IPS-18c (cell line): Measurements from ENCODE around the gene CAMKK2.
"Not testable (repeated sequence)": the region's sequence is repeated elsewhere in the genome, so short reads cannot be mapped to it uniquely, and the experiment has no call there.

Experiments
- H3K4me3 ChIP-seq: 2 replicates; pipeline ENCODE4 v1.7.0; 2013; ENCODE audit warnings: low read depth, mild to moderate bottlenecking, low read length, moderate library complexity; ENCODE audit not compliant: insufficient read depth
- H3K9me3 ChIP-seq: one replicate; pipeline ENCODE4 v1.6.1; 2013; ENCODE audit warnings: mild to moderate bottlenecking, low read length, moderate library complexity; ENCODE audit not compliant: control insufficient read depth, insufficient read depth

The CAMKK2 gene

DNA sequence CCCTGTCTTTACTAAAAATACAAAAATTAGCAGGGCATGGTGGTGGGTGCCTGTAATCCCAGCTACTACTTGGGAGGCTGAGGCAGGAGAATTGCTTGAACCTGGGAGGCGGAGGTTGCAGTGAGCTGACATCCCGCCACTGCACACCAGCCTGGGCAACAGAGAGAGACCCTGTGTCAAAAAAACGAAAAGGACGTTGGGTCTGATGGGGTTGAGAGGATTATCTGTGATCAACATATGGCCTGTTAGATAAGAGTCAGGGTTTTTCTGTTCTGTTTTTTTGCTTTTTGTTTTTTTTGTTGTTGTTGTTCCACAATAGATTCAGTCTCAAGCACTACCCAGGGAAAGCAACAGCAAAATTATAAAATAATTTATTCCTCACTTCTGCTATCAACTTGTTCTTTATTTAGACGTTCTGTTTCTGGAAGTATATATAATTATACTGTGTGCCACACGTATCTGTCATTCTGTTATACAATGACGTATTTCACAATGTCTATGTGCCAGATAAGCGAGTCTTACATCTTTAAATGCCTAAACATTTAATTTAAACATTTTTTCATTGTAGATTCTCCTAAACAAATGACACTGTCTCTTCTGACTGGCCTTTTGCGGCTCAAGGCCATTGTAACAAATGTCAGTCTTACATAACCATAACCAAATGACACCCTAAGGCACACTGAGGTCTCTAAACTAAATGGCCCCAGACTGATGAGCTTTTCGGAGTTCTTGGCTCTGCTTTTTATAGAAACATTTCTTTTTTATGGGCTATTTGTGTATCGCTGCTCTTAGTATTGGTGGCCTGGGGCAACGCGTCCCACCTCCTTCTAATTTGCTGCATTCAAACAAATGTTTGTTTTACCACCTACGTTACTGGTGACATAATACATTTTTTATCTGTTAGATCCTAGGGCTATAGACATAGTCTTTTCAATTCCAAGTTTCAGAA lies 93.8 kb downstream of the CAMKK2 start:
- H3K4me3 ChIP-seq, result no peak overlapping the region
- no peaks in the 10 kb centered on the region for H3K9me3 ChIP-seq

DNA sequence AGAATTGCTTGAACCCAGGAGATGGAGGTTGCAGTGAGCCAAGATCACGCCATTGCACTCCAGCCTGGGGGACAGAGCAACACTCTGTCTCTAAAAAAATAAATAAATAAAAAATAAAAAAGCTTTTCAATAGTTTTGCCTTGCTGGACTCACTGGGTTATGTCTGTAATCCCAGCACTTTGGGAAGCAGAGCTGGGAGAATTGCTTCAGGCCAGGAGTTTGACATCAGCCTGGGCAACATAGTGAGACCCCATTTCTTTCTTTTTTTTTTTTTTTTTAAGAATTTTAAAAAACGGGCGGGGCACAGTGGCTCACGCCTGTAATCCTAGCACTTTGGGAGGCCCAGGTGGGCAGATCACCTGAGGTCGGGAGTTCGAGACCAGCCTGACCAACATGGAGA lies 95.4 kb downstream of the CAMKK2 start:
- not testable (repeated sequence) for H3K4me3 ChIP-seq, H3K9me3 ChIP-seq

- Histone ChIP-seq H3K9me3 (no peaks in the 10 kb centered on the region), H3K4me3 (no peak overlapping the region)
Observed at GRCh38 chr12:121198949-121199348, 97.6 kb downstream of the CAMKK2 start.

GRCh38 chr12:121196902-121197301 lies 99.6 kb downstream of the CAMKK2 start:
- no peaks in the 10 kb centered on the region for H3K9me3 ChIP-seq

GRCh38 chr12:121191151-121191550 lies 105.4 kb downstream of the CAMKK2 start:
- no peaks in the 10 kb centered on the region for H3K9me3 ChIP-seq
- no peak overlapping the region for H3K4me3 ChIP-seq

More at GRCh38 chr12:121196902-121197301, 99.6 kb downstream of the CAMKK2 start:
- no peak overlapping the region for H3K4me3 ChIP-seq

DNA sequence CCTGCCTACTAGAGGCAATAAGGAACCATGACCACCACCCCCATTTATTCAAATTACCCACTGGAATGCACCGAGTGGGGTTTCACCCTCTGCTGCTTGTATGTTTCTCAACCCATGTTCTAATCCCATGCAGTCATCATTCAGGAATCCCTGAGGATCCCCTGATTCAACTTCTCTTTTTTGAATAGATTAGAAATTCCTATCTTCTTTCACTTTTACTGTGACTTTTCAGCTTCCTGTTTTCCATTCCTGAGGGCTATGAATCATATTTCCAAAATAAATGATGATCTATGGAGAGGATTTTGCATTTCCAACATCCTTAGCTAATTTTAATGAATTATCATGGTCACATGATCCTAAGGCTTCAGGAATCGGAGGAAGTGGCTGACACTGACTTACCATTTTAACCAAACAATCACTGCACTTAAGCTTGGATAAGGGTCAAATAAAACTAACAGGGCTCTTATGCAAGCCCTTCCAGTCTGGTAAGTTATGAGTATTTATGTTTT lies 105.9 kb downstream of the CAMKK2 start:
- no peaks in the 10 kb centered on the region for H3K9me3 ChIP-seq
- no peak overlapping the region for H3K4me3 ChIP-seq

DNA sequence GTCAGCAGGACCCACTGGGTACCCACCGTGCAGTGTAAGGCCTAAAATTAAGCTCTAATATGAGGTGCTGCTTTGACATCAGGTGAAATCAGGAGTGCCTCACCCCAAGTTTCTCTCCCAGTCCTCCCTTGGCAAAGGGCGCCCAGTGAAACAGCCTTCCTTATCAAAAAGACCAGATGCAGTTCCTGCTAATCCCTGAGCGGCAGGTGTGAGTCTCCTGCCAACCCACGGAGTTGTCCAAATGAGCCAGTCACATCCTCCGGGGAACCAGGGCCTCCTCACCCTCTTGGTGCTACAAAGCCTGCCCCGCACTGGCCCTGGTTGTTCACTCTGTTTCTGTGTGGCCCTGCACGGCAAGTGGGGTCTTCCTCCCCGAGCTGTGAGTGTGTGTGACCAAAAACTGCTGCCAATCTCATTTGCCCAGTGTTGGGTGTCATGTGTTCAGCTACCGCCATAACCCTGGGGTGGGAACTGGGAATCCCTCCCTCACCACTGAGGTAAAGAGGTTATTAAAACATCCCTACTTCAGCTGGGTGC lies 106.8 kb downstream of the CAMKK2 start:
- H3K9me3 ChIP-seq, result no peaks in the 10 kb centered on the region
- no peak overlapping the region for H3K4me3 ChIP-seq

- H3K4me3 ChIP-seq, result no peak overlapping the region
Observed at GRCh38 chr12:121189131-121189530, 107.4 kb downstream of the CAMKK2 start.

GRCh38 chr12:121188227-121188626 lies 108.3 kb downstream of the CAMKK2 start:
- Histone ChIP-seq H3K9me3 (no peaks in the 10 kb centered on the region), H3K4me3 (no peak overlapping the region)

More at GRCh38 chr12:121189131-121189530, 107.4 kb downstream of the CAMKK2 start:
- H3K9me3 ChIP-seq, result no peaks in the 10 kb centered on the region
